SIG-M5 (cell line): ENCODE results near the gene DR1.

Experiments
- DNase-seq: peaks from one replicate; lab custom pipeline; 2025; lab: John Stamatoyannopoulos, UW

DR1 gene

DNA sequence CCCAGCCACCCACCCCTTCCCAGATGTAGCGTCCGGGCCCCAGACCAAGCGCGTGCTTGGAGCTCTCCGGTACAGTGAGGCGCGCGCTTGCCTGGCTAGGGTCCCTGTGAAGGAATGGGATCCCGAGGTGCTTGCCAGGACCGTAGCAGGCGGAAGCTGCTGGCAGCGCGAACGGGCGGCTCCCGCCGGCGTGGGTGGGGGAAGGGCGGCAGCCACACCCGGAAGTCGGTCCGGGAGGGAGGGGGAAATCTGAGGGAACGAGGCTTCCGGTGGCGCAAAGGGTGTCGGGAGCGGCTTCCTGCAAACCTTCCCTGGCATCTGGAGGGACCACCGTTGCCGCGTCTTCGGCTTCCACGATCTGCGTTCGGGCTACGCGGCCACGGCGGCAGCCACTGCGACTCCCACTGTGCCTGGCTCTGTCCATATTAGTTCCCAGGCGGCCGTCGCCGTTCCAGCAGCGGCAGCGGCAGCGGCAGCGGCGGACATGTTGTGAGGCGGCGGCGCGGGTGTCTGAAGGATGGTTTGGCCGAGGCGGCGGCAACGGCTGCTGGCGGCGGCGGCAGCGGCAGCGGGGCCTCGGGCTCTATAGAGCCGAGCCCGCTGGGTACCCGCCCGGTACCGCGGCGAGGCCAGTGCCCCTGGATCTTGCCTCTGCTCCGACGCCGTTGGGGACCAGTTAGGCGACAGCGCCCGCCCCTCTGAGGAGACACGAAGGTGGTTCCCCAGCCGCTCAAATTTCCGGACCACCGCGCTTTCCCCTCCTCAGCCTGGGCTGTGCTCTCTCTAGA, at the start of gene DR1:
Gene DR1 (plus strand): TSS at position 275 of the 788 bp plus-strand sequence. CDS start 739 bp downstream, outside the sequence.
- DNase-seq, result no peak

DNA sequence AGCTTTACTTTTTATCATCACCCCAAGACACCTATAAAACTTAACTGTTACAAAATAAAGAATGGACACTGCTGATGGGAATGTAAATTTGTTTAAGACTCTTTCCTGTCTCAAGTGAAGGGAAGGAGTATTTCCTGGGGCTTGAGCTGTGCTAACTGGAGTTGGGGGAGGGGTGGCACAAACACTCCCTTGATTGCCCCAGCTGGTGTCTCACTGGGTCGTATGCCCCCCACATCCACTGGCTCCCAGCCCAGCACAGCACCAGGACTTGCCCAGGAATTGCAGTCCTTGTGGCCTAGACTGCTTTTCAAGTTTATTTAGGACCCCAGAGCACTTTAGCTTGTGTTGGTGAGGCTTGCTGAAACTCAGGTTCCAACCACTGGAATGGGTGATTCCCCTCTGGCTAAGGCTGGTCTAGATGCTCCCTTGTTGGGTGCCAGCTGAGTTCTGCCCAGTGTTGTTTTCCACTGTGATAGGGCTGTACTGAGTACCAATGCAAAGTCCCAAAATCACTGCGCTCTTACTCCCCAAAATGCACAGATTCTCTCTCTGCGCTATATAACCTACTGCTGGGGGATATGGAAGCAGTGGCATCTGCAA, 49.1 kb upstream of the DR1 start:
- DNase-seq, result no peak

DNA sequence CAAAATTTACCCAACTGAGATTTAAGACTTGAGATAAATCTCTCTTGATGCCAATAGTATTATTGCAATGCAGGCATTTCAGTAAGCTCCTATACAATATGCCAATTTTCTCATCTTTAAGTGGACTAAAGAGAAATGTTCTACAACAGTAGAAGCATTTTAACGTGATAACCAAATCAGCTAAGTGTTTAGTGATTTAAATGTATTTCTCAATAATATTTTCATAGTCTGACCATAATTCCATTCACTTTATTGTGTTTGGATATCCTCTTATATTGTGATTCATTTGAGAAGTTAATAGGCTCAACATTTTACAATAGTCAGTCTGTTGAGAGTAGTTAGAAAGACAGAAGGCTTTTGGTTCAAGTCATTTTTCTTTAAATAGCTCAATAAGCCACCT, 44.6 kb upstream of the DR1 start:
- no peak for DNase-seq

DNA sequence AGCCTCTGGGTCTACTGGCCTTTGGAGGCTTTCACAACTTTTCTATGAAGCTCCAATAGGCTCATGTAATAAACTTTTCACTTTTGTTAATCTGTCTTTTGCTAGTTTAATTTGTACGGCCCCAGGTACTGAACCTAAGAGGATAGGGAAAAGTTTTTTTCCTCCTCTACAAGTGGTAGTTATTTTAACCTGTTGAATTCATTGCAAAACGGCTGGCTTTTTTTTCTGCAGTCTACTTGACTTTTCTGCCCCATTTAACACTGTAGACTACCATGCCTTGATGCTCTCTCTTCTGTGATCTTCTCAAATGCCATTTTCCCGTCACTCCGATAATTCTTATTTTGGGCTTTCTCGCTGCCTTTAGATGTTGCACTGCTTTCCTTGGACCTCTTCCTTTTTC, 43.6 kb upstream of the DR1 start:
- no peak for DNase-seq

DNA sequence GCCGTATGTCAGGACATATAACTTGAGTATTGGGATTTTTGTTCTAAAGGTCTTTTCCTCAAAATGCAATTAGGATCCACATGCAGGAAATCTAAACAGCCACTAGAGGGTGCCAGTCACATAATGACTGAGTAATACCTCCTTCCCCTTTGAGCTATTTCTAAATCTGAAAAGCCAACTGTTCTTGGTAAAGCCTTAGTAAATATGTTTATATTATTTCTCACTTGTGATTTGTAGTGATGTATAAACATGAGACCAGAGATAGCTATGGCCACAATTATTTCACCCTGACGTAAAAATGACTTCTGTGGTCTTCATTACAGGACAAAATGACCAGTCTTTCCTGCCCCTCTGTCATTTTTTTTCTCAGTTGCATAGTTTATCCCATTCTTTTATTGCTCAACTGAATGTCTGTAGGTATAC, 41.0 kb upstream of the DR1 start:
- peak; percentile 18 for DNase-seq

DNA sequence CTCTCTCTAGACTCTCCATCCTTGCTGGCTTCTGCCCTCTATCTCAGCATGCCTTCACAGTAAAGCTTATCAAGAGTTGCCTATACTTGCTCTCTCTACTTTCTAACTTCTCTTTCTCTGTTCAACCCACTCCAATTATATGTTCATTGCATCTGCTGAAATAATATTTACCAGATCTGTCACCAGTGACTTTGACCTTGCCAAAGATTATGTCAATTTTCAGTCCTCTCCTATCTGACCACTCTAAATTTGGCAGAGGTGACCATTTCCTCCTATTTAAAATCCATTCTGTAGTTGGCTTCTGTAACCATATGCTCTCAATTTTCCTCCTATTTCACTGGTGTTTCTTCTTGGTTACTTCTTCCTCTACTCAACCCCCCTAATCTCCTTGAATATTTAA, 38.8 kb upstream of the DR1 start:
- DNase-seq, result no peak

DNA sequence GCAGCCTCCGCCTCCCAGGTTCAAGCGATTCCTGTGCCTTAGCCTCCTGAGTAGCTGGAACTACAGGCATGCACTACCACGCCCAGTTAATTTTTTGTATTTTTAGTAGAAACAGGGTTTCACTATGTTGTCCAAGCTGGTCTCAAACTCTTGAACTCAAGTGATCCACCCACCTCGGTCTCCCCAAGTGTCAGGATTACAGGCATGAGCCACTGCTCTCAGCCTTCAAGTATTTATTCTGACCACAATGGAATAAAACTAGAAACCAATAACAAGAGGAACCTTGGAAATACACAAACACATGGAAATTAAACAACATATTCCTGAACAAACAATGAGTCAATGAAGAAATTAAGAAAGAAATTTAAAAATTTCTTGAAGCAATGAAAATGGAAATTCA, 32.7 kb upstream of the DR1 start:
- DNase-seq, result no peak

DNA sequence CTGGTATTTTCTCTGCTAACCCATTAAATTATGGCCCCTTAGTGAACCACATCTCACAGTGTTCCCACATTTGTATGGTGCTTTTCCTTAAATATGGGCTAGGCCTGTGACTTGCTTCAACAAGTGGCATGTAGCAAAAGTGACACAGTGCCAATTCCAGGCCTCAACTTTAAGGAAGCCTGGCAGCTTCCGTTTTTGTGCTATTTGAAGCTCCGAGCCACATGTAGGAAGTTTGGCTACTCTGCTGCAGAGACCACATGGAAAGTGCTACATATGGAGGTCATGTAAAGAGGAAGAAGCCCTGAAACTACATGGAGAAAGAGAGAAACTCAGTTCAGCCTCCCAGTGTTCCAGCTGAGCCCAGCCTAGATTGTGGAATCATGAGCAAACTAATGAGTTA, 28.5 kb upstream of the DR1 start:
- DNase-seq, result no peak

DNA sequence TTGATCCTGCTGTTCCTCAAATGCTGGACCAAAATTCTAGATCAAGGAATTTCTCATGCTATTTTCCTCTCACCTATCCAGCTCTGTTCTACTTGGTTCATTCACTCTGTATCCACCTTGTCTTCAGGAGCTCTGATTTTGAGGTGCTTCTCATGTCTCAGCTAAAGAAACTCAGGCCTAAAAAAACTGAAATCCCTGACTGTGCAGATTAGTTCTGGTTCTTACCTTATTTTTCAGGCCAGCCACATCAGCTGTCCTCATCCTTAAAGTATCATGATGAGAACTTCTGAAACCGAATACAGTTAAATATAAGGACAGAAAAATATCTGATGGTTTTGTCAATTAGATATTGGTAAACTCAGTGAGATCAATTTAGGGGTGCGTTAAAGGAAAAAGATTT, 27.8 kb upstream of the DR1 start:
- no peak for DNase-seq

DNA sequence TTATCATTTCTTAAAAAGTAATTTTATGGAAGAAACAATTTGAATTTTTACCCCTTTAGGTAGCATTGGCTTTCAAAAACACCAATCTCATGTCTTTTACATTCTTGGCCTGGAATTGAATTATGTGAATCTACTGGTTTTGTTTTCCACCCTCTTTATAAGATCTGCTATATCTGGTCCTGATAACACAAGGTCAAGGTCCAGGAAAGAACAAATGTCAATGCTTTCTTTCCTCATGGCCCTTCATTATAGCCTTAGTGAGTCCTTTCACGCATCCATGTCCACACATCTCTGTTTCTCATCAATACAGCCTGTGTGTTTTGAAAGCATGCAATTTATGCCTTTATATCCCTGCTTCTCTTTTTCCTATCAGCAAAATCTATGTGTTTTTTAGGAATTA, 24.0 kb upstream of the DR1 start:
- DNase-seq, result no peak

DNA sequence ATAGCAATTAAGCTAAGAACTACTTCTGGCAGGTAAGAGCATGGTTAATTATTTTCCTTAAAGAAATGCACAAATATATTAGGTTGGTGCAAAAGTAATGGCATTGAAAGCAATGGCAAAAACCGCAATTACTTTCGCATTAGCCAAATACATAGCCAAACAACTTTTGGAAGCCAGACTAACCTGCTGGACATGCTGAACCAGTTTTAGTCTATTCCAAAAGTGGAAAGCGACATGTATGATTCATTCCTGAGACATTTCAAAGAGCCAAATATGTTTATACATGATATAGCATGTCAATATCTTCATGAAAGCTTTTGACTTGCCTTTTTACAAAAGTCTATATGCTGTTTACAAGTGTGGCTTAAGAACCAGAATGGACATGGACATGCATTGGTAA, 23.4 kb upstream of the DR1 start:
- DNase-seq, result no peak

DNA sequence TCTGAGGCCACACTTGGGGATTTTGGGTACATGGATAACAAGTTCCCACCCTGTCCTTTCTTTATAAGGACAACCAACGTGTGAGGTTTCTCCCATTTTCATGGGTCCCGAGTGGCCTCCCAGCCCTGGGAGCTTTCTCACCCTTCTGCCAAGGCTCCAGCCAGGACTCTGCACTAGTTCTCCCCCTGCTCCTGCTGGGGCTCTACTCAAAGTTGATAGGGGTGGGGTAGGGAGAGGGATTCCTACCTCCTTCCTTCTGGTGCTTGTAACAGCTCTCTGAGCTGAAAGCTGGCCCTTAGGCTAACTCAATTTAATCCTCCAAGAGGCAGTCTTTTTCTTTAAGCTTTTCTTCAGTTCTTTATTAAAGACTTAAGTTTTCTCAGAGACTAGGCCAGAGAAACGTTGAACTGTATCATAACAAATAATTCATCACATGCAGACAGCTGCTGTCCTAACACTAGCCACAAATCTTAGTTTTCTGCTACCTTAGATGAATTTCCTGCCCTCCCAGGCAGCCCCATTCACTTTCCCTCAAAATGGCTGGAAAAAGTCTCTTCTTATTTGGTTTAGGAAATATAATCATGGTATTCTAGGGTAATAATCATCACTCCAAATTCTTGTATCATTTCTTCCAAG, 22.4 kb upstream of the DR1 start:
- DNase-seq, result no peak

DNA sequence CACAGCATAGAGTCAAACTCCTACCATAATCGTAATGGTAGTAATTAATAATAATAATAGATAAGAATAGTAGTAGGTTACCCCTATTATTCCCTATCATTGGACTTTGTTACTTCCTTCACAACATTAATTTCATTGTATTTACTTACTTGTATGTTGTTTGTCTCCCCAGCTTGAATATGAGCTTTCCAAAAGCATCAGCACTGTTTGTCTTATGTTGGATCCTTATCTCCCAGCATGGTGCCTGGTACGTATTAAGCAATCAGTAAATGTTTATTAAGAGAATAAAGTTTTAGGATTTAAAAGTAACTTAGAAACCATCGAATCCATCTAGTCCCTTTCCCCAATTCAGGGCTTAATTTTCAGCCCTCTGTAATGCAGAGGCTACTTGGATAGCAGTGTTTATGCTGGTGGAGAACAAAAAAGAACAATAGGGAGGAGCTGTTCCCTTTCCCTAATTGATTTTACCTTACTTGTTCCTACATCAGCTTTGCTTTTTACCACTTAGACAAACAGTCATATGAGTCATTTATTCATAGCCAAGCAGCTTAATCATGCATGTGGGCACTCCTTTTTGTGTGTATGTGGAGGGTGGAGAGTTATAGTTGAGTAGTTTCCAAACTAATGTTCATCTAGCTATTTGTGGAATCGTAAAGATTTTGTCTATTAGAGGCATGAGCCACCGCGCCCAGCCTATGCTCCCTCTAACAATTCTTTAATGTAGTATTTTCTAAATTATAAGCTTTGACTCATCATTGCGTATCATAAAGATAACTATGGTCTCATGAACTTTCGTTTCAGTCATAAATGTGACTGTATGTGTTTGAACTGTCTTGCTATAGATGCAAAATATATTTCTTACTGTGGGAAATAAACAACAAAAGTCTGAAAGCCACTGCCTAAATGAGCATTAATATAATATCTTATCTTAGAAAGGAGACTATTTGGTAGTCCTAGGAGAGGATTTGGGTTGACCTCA, 20.9 kb upstream of the DR1 start:
- no peak for DNase-seq

DNA sequence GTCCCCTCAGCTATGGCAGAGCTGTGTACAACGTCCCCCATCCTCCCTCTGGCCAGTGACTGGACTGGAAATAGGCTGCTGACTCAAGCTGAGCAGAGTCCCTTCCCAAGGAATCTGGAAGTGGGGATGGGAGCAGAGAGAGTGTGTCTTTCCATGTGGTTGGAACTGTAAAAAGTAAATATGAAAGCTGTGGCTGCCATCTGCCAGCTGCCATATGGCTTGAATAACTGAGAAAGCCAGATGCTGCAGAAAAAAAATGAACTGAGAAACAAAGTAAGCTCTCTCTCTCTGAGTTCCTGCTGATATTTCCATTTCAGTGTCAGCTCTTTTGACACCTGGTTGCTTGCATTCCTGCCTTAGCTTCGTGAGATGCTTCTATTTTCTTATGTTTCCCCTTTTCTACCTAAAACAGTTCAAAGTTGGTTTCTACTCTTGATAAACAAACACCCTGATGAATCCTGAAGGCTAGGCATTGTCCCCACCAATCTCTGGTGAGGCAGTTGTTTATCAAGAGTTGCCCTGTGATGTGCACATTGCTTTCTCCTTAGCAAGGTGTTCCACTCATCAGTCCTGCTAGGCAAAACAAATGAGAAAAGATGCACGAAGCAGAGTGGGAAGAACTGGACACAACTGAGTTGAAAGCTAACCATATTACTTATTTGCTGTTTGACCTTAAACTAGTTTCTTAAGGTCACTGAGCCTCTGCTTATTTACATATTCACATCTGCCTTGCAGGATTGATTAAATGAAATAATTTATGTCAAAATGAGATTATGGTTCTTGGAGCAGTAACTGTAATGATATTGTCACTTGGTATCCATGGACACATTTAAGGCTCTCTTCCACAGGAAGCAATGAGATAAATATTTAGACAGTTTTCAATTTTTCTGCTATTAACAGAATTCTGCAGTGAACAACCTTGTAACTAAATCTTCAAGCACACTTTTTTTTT, 16.6 kb upstream of the DR1 start:
- DNase-seq, result no peak

DNA sequence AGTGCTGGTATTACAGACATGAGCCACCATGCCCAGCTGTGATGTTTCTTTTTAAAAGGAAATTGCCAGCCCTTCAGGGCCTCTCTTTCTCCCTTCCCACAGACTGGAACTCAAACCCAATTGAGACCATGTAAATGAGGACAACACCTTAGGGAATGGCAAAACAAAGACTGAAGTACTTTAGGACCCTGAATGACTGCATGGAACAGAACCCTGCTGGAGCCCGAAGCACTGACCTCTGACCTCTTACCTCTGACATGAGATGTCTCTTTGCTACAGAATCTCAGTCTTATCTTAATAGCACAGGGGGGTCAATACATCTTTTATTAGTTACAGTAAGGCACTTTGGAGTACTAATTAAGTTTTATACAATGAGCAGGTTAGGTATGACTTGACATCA, 15.5 kb upstream of the DR1 start:
- no peak for DNase-seq

DNA sequence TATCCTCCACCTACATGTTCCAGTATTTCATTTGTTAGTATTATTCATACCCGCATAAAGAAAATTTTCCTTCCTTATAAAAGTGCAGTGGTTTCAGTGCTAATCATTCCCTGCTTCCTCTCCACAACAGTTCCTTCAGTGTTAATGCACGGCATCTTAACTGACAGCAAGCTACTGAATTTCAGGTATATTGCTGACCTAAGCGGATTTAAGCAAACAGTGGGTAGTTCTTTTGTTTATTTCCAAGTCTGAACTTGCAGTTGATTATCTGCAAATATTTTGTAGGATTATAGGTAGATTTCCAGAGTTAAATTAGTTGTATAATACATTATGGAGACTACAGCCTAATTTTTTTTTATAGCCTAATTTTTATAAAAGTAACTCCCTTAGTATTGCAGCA, 15.1 kb upstream of the DR1 start:
- no peak for DNase-seq

DNA sequence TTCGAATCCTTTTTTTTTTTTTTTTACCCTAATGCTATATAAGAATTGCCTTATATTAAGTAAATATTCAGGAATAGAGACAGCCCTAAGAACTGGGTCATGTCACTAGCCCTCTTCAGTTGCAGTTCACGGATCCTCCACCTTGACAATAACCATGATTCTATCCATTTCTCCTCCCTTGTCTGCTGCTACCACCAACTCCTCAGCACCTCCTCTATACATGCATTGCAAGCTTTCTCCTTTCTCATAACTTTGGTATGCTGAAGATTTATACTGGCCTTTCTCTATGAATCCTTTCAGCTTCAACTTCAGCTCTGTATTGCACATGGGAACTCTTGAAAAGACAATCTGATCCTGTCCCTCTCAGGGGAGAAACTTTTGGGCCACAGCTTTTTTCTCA, 14.3 kb upstream of the DR1 start:
- DNase-seq, result no peak

DNA sequence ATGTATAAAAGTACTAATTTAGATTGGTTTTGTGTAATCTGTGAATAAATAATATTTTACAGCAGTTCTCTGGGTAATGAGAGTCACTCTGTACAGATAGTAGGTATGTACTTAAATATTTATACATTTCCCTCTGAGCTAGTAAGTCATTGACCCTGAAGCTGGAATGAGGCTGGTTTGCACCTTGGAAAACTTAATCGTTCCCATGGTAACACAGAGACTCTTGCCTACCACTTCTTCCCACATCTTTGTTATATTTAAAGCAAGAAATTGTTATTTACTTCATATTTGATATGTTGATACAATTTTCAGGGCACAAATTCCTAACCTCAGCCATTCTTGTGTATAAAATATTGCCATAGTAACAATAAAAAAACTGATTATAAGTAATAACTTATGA, 13.3 kb upstream of the DR1 start:
- no peak for DNase-seq

DNA sequence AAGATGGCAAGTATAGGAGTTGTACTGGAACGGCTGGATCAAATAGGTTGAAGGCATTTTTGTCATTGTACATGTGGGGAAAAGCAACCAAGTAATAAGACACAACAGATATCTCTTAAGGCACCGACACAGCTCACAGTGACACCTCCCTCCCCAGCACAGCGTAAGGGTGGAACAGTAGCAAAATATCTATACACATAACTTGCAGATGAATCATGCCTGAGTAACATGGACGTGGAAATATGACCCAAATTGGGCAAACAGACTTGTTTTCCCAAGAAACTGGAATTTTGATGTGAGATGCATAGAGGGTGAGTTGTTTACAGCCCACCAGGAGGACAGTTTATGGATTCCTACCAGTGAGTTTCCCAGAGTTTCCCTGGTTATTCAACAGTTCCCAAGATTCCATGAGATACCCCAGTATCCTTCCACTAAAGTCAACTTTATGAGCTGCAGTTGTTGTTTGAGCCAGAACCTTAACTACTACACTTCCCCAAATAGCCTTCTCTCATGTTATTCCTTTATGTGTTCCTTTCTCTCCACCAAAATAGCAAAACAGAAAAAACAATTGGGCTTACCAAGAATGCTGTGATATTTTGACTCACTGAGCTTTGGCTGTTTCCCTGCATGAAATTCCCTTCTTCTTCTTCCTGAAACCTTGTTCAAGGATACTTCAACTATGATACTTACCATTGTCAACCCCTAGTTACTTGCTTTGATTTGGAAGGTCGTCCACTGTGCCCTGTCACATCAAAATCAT, 7.1 kb upstream of the DR1 start:
- no peak for DNase-seq

DNA sequence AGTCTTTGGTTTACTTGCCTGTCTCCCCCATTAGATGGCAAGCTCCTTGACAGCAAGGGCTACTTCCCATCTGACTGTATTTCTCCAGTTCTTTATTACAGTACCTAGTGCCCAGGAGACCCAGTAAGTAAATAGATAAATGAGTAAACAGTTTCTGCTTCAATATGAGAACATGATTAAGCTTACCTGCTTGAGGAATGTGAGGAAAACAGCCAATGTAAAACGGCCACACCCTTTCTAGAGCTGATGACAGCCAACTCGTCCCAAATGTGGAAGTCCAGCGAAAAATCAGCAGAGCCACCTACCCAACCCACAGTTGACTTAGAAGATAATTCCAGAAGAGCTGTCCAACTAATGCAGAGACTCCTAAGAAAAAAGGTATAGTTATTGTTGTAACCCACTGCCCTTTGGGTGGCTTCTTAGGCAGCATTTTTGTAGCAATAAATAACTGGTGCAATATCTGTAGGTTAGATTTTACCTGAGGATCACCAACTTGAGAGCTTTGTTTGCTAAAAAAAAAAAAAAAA, 6.5 kb upstream of the DR1 start:
- no peak for DNase-seq
